Retinal pigment epithelial cell (primary cell): ENCODE measurements around the gene FBXO38.

Experiments used
- DNase-seq: peaks from one replicate; pipeline ENCODE4 v3.0.0-alpha.2; 2010; ENCODE audit warnings: low read depth
- H3K4me3 ChIP-seq: 2 replicates; pipeline ENCODE4 v1.5.1; 2011; ENCODE audit warnings: mild to moderate bottlenecking, low read length, control low read depth, moderate library complexity
- TF ChIP-seq, protein P1 (sequence below): conservative IDR thresholded peaks from 2 replicates; pipeline ENCODE4 v1.5.1; 2011; ENCODE audit warnings: low read depth, low read length, control low read depth, inconsistent platforms

Gene FBXO38

DNA sequence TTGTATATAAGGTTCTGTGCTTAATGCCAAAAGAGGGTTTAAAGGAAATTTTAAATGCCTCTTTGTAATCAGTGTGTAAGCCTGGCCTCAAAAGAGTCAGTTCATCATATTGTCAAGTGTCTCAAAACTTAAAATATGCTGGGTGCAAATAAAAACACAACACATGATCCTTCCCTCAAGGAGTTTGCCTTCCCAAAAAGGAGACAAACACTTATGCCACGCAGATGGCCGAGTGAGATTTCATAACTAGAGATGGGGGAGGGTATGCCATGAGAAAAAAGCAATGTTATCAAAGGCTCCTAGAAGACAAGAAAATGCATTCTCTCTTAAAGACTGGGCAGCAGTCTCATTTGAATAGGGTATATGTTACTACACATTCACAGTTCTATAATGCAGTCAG lies 55.2 kb downstream of the FBXO38 start:
- TF ChIP-seq, protein P1, sequence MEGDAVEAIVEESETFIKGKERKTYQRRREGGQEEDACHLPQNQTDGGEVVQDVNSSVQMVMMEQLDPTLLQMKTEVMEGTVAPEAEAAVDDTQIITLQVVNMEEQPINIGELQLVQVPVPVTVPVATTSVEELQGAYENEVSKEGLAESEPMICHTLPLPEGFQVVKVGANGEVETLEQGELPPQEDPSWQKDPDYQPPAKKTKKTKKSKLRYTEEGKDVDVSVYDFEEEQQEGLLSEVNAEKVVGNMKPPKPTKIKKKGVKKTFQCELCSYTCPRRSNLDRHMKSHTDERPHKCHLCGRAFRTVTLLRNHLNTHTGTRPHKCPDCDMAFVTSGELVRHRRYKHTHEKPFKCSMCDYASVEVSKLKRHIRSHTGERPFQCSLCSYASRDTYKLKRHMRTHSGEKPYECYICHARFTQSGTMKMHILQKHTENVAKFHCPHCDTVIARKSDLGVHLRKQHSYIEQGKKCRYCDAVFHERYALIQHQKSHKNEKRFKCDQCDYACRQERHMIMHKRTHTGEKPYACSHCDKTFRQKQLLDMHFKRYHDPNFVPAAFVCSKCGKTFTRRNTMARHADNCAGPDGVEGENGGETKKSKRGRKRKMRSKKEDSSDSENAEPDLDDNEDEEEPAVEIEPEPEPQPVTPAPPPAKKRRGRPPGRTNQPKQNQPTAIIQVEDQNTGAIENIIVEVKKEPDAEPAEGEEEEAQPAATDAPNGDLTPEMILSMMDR, result no peak
- no peak overlapping the region for H3K4me3 ChIP-seq
- DNase-seq, result no peak

DNA sequence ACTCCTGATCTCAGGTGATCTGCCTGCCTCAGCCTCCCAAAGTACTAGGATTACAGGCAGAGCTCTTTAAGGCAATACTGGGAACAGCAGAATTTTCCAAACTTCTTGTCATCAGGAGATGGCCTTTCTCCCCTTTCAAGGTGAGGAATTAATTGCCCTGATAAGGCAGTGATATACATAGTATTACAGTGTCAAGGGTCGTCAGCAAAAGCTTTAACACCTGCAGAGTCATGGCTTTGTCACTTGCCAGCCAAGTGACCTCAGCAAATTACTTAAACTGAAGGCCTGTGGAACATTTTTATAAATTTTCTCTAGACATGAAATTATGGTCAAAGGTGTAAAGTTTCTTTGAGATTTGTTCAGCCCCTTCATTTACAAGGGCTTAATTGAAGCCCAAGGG lies 59.5 kb downstream of the FBXO38 start:
- H3K4me3 ChIP-seq, result no peak overlapping the region
- no peak for DNase-seq
- TF ChIP-seq, protein P1, result no peak

DNA sequence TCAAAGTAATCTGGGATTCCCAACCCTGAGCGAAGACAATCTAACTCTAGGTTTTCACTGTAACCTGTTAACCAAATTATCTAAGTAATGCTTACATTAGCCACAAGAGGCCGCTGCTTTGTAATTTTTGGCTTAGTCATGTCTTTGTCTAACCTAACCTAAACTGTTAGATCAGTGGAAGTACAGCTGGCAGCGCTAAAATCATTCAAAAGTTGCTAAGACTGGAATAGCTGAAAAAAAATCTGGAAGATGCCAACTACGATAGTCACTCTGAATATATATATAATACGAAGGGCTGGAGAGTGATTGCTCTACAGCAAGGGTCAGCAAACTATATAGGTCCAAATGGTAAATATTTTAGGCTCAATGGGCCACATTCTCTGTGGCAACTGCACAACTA lies 60.2 kb downstream of the FBXO38 start:
- H3K4me3 ChIP-seq, result no peak overlapping the region
- TF ChIP-seq, protein P1, result peak; percentile 59
- DNase-seq, result no peak

DNA sequence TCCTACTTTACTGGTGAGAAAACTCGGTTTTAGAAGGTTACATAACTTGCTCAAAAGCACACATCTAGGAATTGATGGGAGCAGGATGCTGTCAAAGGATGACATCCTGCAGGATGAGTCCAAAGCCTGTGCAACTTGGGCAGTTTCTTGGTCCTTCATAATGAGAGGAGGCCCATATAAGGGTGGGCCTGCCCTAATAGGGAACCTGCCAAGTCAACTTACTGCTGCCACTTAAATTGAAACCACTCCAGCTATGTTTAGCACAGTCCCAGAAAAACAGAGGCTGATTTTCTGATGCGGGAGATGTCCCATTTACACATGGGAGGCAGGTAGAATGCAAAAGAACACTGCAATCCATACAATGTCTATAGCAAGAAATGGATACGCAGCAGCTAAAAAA lies 61.8 kb downstream of the FBXO38 start:
- no peak for DNase-seq
- TF ChIP-seq, protein P1, result no peak
- H3K4me3 ChIP-seq, result no peak overlapping the region

DNA sequence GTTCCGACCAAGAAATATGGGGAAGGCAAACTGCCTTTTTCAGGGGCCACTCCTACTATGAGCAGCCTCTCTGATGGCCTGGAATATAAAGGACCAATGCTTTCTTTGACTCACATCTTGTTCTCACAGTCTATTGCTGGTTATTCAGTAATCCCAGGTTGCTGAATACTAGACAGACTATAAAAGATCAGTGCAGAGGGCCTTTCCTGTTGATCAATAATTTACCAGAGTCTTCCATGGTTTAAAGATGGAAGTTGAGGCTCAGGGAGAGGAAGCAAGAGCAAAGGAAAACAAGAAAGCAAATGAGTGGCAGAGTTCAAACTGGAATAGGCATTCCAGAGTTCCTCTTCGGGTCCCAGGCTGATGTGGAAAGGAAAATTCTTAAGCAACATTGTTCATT lies 62.9 kb downstream of the FBXO38 start:
- TF ChIP-seq, protein P1, result no peak
- DNase-seq, result no peak
- H3K4me3 ChIP-seq, result no peak overlapping the region

DNA sequence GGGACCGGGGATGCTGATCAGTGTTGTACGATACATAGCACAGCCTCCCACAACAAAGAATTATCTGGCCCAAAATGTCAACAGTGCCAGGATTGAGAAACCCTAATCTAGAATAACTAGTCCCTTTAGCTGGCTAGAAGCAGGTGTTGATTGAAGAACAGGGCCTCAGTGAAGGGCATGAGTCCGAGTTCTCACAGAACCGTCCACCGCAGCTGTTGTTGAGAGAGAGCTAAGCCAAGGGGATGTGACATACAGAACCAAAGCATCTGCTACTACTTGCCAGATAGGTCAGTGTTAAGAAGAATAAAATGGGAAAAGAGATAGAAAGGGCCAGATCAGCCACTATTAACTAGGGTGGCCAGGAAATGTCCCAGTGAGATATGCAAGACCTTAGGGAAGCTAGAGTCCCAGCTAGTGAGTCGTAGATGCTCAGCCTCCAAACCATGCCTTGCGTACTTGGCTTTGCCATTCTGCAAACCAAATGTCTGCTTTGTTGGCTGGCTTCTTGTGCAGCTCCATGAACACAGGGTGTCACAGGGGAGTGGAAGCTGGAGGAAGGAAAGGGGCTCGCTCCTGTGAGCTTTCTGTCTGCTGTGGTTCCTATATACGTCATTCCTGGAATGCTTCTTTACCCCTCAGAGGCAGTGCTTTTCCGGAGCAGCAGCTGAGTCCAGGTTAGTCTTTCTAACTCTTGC lies 68.9 kb downstream of the FBXO38 start:
- TF ChIP-seq, protein P1, result no peak

DNA sequence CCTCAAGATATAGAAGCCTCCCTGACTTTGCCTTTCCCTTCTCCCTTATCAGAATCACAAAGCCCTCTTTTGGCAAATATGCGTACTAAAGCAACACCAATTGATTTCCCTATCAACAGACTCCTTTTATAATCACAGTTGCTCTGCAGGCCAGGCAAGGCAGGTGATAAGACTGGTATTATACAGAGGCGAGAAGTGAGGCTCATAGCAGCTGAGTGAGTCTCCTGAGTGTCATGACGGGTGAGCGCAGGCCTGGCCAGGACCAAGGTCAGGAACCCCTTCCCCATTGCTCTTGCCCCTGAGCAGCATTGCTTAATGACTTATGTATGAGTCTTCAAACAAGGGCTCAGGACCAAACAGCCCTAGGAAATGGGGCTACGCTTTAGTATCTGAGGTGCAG lies 70.8 kb downstream of the FBXO38 start:
- TF ChIP-seq, protein P1, result no peak
- H3K4me3 ChIP-seq, result no peak overlapping the region
- no peak for DNase-seq

More for the DNA sequence above, 68.9 kb downstream of the FBXO38 start:
- DNase-seq, result no peak
- H3K4me3 ChIP-seq, result no peak overlapping the region
